Measurements from ENCODE around the gene INSC. TPM values are rescaled to one million over a fixed set of nuclear protein-coding genes. Genes with fewer than 3 reads are reported as not detected.

INSC gene, protein sequence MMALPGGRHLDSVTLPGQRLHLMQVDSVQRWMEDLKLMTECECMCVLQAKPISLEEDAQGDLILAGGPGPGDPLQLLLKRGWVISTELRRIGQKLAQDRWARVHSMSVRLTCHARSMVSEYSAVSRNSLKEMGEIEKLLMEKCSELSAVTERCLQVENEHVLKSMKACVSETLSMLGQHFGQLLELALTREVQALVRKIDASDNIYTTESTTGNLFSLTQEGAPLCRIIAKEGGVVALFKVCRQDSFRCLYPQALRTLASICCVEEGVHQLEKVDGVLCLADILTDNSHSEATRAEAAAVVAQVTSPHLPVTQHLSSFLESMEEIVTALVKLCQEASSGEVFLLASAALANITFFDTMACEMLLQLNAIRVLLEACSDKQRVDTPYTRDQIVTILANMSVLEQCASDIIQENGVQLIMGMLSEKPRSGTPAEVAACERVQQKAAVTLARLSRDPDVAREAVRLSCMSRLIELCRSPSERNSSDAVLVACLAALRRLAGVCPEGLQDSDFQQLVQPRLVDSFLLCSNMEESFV
- 2.3 TPM in 1 of 2 replicates, not detected in the other for total RNA-seq

DNA sequence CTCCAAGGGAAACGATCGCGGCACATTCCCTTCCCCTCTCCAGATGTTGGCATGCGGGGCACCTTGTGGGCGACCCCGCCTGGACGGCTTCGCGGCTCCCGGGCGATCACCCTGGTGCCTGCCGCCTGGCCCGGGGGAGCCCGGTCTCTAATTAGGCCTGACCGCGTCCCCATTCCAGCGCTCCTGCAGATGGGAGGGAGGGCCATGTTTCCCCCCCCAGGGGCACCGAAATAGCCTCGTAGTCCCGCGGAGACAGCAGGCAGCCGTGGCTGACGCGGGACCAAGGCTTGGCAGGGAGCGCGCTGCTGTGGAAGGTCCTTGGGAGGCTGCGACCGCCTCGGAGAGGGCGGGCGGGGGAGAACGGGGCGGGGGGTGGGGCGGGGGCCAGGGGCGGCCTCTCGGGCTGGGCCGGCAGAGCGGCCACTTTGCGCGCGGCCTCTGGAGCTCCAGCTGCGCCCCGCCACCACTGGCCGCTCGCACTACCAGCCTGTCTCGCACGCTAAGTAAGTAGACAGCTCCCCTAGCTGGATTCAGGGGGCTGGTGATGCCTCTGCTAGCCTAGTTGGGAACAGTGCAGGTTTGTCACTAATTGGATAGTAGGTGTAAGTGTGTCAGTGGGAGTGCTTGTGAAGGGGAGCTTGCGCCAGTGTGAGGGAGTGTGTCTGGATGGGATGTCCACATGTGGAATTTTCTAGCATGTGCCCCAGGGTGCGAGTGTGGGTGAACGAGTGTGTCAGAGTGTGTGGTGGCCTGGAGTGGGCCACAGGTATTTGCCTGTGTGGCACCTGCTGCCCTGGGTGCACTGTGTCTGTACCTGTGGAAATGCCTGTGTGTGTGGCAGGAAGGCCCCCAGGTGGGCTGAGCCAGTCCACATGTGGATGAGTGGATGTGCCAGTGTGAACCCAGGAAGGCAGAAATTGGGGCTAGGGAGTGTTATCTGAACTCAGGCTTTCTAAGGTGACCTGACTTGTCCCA lies at the start of gene INSC:
INSC (plus strand) TSS at position 423 of the 975 bp plus-strand sequence. CDS start 34,252 bp downstream, outside the sequence.

DNA sequence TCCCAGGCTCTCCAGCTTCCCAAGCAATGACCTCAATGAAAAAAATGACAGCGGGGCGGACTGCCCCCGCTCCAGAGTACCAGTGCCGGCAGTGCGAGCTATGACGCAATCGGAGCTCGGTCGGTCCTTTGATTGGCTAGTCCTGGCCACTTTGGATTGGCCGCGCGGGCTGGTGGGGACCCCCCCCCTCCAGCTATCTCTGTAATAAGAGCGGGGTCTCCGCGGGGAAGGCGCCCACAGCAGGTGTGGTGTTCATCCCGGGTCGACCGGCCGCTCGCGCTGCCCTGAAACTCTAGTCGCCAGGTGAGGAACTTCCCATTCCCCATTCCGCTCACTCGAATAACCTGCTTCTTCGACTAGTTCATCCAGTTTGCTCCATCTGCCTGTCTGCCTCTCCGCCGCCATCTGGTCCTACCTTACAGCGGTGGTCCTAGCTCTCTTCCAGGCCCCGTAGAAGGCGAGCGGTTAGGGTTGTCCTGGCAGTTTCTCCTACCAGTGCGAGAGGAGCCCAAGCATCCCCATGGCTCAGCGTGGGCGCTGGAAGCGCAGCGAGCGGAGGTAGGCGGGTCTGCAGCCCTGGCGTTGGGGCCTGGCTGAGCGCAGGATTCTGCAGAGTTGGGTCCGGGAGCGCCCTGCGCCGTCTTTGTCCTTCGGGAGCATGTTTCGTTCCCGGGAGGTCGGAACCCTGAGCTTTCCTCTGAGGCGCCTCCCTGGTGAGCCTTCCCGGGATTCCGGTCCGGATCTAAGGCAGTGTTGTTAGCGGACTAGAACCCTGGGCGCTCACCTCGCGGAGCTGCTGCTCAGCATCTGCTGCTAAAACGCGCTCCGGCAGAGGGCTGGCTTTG lies 41.1 kb upstream of the INSC start, which contains the start of gene CALCB:
CALCB (plus strand) TSS at position 233 of the 845 bp plus-strand sequence. CDS start 1,126 bp downstream, outside the sequence.

Other genes with a start within 250 kb of the INSC start
- 4.5 and 6.6 TPM in 2 replicates for gene CYP2R1, start 222.7 kb upstream of the INSC start, total RNA-seq
- not detected in 2 replicates for gene CALCA, start 142.6 kb upstream of the INSC start, total RNA-seq
- not detected in 2 replicates for gene CALCB, start 41.3 kb upstream of the INSC start, total RNA-seq

Data from cardiac atrium fibroblast (primary cell).